Measurements from ENCODE around the gene IGSF9. TPM values are rescaled to one million over a fixed set of nuclear protein-coding genes. Genes with fewer than 3 reads are reported as not detected.

IGSF9 gene
- total and polyA plus RNA-seq, 2 experiments from 2014 or later: 10.3 to 27.6 TPM

- TF ChIP-seq ZNF462 (CRISPR knock-in tag; IDR thresholded peaks at IDR 0.05): no peak
- TF ChIP-seq EZH2 (IDR thresholded peaks at IDR 0.05; ENCODE audit: low read depth, unreplicated experiment): no peak
- no peak for TF ChIP-seq POLR2AphosphoS5 (IDR thresholded peaks at IDR 0.05; ENCODE audit: low read depth)
- no peak for TF ChIP-seq STAT1 (IDR thresholded peaks at IDR 0.05; ENCODE audit: unreplicated experiment)
- no peak for TF ChIP-seq JUNB (IDR thresholded peaks at IDR 0.05; ENCODE audit: unreplicated experiment)
- no peak for TF ChIP-seq ZNF114 (CRISPR knock-in tag; IDR thresholded peaks at IDR 0.05)
- no peak for TF ChIP-seq ETS1 (IDR thresholded peaks at IDR 0.05)
Measured at GRCh38 chr1:159989581-159989980, 44.2 kb upstream of the IGSF9 start (continued).

- no peak overlapping the region for H3K4me3 Mint-ChIP-seq
- H3K36me3 Mint-ChIP-seq (ENCODE audit: low read depth): no peaks in the 10 kb centered on the region
- H3K27me3 ChIP-seq (ENCODE audit: insufficient read depth): no peaks in the 10 kb centered on the region
- H3K4me1 Mint-ChIP-seq: peaks cover 20% of the 10 kb centered on the region
- no peaks in the 10 kb centered on the region for H4K20me1 ChIP-seq (replicated peaks; ENCODE audit: insufficient read depth)
- no peak overlapping the region for H2AFZ ChIP-seq
- no peaks in the 10 kb centered on the region for H3K27me3 Mint-ChIP-seq (ENCODE audit: insufficient read depth, low read depth, poor library complexity)
- no peaks in the 10 kb centered on the region for H3K9me2 ChIP-seq (ENCODE audit: insufficient read depth)
- DNase-seq (ENCODE audit: low spot score): no peak
- H3K4me2 ChIP-seq: no peak overlapping the region
- H3K79me2 ChIP-seq (replicated peaks; ENCODE audit: insufficient read depth): no peaks in the 10 kb centered on the region
- no peak overlapping the region for H3K4me3 ChIP-seq
- no peak for ATAC-seq
- H3K9me3 Mint-ChIP-seq: no peaks in the 10 kb centered on the region
- H3K4me1 ChIP-seq (ENCODE audit: insufficient read depth): peaks cover 13% of the 10 kb centered on the region
- no peaks in the 10 kb centered on the region for H3F3A ChIP-seq (replicated peaks; ENCODE audit: low read depth)
- no peak overlapping the region for H3K27ac ChIP-seq (ENCODE audit: low read depth)
- H3K36me3 ChIP-seq (ENCODE audit: insufficient read depth): no peaks in the 10 kb centered on the region
- no peak overlapping the region for H3K27ac Mint-ChIP-seq
- TF ChIP-seq CREB1 (CRISPR knock-in tag; IDR thresholded peaks at IDR 0.05; ENCODE audit: low read depth): no peak
- no peak for TF ChIP-seq ZNF462 (CRISPR knock-in tag; IDR thresholded peaks at IDR 0.05)
- TF ChIP-seq NANOG (IDR thresholded peaks at IDR 0.05; ENCODE audit: borderline replicate concordance): no peak
- TF ChIP-seq ZNF331 (CRISPR knock-in tag; IDR thresholded peaks at IDR 0.05; ENCODE audit: low read depth): no peak
- TF ChIP-seq STAT1 (IDR thresholded peaks at IDR 0.05; ENCODE audit: unreplicated experiment): no peak
Measured at GRCh38 chr1:159988006-159988405, 42.6 kb upstream of the IGSF9 start.
